HG02840 (cell line): ENCODE measurements around the gene SLC38A6.

Experiments
- ATAC-seq: cut with Tn5 transposase; IDR thresholded peaks from one replicate; pipeline ENCODE4 v1.9.1; 2021; ENCODE audit warnings: mild to moderate bottlenecking, moderate library complexity, moderate number of reproducible peaks; ENCODE audit not compliant: unreplicated experiment, low FRiP score

SLC38A6 gene

DNA sequence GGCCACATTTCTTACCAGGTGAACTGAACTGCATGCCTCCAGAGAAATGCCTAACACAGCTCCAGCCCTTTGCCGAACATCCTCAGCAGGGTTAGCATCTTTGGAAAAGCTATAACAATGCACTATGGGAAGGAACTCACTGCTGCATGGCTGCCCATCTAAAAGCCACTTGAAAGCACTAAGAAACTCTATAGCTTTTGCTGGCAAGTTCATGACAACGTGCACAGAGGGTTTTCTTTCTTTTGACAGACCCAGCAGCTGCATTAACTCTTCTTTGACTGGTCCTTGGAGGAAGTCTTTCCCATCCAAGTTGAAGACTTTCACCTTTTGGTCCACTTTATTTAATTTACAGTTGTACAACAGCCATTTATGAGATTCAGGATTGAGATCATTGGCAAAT is 5.5 kb upstream of the SLC38A6 start:
- no peak for ATAC-seq

- no peak for ATAC-seq
Measured at GRCh38 chr14:60977847-60978246, 3.2 kb upstream of the SLC38A6 start.

DNA sequence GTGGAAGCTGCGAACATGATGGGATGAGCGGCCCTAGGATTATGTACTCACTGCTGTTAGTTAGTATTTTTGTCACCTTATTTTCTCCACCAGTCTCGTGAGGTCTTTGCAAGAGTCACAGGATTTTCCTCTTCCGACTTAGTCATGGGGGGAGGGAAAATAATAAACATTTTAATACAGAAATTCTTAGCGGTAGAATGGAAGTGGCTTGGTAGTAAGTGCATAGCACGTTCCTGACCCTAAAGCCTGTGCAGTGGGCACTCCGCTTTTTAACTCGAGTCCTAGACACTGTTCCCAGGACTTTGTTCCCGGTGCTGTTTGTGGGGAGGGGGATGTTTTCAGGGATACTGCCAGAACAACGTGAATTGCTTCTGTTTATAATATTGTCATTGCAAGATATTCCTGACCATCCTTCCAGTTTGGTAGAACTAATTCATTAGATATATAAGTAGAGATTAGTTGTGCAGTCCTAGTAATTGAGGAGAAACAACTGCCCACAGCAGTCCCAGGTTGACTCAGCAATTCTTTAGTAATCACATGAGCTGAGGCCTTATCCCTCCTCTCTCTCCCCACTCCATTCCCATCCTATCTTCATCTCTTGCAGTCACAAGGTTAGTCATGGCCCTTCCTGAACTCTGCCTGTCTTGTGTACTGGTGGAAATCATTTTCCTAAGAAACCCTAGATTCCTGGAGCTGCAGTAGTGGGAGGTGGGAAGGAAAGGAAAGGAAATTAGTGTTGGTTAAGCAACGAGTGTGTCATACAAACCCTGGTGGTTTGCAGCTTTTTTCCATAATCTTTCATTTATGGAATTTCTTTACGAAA is 799 bp downstream of the SLC38A6 start:
- ATAC-seq: no peak

- no peak for ATAC-seq
Measured at GRCh38 chr14:60984196-60984595, 3.2 kb downstream of the SLC38A6 start.

- ATAC-seq: no peak
Measured at GRCh38 chr14:60986500-60986899, 5.5 kb downstream of the SLC38A6 start.

GRCh38 chr14:60989599-60989998 is 8.6 kb downstream of the SLC38A6 start:
- ATAC-seq: no peak

GRCh38 chr14:60998617-60999016 is 17.6 kb downstream of the SLC38A6 start:
- ATAC-seq: no peak

GRCh38 chr14:60999536-60999935 is 18.5 kb downstream of the SLC38A6 start:
- ATAC-seq: no peak

GRCh38 chr14:61003571-61003970 is 22.5 kb downstream of the SLC38A6 start:
- ATAC-seq: no peak

DNA sequence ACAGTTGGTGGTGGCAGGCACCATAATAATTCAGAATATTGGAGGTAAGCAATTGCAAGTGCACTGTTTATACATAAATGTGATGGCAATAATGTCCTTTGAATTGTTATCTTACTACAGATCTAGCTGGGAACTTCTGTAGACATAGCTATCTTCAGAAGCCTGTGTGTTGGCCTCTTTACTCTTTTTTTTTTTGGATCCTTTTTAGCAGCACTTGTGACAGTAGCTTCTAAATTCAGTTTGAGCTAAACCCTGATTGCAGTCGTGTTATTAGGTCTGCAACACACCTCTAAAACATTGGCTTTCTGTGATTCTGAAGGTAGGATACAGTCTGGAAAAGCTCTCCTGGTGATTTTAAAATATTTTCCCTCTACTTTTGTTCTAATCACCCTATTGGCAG is 38.5 kb downstream of the SLC38A6 start:
- no peak for ATAC-seq

DNA sequence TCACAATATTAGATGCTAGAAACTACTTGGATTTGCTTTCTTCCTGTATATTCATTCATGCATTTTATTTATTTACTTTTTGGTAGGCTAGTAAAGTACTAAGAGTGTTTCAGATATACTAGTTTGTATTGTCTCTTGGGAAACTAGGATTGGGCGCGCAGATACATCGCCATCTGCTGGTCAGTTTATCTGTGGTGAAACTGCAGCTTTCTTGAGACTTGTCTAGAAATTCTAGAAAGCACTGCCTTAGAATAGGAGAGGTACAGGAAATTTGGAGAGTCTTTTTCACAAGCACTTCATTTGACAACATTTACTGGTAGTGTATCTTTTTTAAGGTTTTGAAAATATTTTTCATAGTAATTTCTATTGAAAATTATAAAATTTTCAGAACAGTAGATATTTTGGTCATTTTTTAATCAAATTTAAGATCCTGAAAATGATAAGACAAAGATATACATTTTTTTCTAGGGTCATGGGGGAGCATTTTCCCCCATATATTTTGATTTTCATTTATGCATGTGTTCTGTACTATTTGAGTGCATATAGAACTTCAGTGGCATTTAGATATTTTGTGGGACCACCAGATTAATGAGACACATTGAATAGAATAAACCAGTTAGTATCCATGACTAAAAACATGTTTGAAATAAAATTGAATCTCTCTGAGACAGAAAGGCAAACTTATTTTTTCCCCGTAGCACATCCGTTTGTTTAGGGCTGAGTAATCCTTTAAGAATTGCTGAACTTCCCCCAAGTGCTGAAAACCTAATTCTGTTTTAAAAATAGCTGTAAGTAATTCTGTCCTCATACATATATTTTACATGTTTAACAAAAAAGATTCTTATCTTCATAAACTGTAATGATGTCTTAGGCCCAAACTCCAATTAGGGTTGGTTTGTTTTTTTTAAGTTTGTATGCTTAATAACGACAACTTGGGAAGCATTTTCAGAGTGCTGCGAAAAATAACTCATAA is 44.5 kb downstream of the SLC38A6 start:
- no peak for ATAC-seq

DNA sequence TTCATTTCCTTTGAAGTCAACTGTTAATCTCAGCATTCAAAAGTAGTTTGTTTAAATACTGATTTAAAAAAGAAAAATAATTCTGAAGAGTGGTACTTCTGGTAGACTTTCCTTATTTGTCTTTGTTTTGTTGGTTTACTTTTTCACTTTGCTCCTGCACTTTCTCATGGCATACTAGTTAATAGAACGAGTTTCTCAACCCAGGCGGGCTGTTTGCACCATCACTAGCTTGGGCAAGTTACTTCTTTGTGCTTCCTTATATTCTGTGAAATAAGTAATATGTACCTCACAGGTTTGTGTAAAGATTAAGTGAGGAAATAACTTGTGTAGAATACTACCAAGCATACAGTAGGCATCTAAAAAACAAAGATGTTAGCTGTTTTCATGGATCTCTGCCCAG is 45.5 kb downstream of the SLC38A6 start:
- ATAC-seq: no peak

DNA sequence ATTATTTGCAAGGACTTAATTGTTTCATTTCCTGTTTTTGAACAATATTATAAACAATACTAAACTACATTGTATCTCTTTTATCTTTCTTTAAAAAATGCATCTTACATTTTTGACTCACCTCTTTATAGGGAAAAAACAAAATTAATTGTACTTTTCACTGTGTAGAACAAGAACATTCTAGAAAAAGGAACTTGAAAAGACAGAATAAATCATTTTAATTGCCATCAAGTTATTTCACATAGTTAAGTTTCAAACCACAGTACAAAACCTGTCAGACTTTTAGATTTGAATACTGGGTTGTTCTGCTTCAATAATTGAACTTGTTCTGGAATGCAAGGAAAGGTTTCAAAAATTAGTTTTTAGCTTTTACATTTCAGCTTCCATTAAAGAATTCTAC is 50.0 kb downstream of the SLC38A6 start:
- ATAC-seq: no peak

GRCh38 chr14:61033054-61033453 is 52.0 kb downstream of the SLC38A6 start:
- ATAC-seq: no peak

DNA sequence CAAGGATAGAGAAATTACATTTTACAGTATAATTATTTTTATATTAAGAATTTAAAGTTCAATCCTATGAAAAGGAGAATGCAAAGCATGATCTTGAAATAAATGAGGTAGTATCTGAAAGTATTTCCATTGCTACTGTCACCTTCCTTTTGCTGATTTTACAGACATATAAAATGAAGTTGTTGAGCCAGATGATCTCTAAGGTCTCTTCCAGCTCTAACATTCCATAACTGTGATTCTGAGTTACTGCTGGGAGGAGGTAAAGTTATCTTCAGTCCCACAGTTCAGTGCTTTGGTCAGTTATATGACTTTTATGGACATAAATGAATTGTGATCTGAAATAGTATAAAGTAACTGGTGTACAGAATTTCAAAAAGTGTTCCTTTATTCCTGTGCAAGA is 52.8 kb downstream of the SLC38A6 start:
- no peak for ATAC-seq

DNA sequence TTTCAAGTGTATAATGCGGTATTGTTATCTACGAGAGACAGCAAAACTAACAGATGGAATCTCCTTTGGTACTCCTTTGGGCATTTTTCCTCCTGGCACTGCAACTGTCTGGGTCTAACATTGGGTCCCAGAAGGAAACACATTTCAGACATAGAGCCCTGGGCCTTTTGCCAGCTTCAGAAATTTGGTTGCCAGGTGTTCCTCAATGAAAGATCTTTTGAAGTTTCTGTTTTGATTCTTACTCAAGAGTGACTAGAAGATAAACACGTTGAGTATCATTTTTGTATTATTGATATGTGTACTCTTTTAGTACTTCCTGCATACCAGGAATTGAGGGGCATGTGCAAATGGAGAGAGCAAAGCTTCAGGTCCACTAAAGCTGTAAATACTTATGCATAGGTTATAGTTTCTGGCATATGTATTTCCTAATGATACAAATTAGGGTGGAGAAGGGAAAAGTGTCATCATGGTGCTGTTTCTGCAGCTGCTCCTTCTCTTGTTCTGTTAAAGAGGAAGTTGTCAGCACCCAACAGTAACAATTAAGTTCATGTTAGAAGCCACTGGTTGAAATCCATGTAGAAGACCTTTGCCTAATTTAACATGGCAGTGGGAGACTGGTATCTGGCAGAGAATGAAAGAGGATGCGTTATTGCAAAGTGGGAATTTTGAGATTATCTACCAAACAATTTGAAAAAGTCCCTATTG is 53.5 kb downstream of the SLC38A6 start:
- ATAC-seq: peak; percentile 70

- no peak for ATAC-seq
Measured at GRCh38 chr14:61037215-61037614, 56.2 kb downstream of the SLC38A6 start.

DNA sequence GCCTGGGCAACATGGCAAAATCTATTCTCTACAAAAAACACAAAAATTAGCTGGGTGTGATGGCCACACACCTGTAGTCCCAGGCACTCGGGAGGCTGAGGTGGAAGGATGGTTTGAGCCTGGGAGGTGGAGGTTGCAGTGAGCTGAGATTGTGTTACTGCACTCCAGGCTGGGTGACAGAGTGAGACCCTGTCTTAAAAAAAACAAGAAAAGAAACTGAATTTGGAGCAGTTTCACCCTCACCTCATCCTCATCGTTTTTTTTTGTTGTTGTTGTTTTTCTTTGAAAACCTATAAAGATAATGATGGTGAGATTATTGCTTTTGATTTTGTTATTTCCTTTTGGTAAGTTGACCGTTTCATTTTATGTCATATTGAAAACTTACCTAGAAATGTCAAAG is 60.7 kb downstream of the SLC38A6 start:
- ATAC-seq: no peak

- no peak for ATAC-seq
Measured at GRCh38 chr14:61042220-61042619, 61.2 kb downstream of the SLC38A6 start.

GRCh38 chr14:61043506-61043905 is 62.5 kb downstream of the SLC38A6 start:
- no peak for ATAC-seq

- no peak for ATAC-seq
Measured at GRCh38 chr14:61047021-61047420, 66.0 kb downstream of the SLC38A6 start.
